GM23338 (cell line): ENCODE results near the gene AKAP8L. TPM values are rescaled to one million over a fixed set of nuclear protein-coding genes. Genes with fewer than 3 reads are reported as not detected.

Source experiments
- ATAC-seq: fragments of 200-7000 bp; cut with Tn5 transposase; 3 replicates; pipeline ENCODE4 v1.9.1; 2020
- DNase-seq: peaks from one replicate; pipeline ENCODE4 v3.0.0-alpha.2; 2015; ENCODE audit warnings: low spot score
- H2AFZ ChIP-seq: fragments of 200-600 bp; sonication (generic); 2 replicates; pipeline ENCODE4 v1.8.0; 2016; ENCODE audit warnings: antibody characterized with exemption, mild to moderate bottlenecking, moderate library complexity
- H3F3A ChIP-seq: fragments of 200-600 bp; sonication (generic); replicated peaks from 2 replicates; pipeline ENCODE4 v1.8.0; 2017; ENCODE audit warnings: antibody characterized with exemption, mixed run types, low read depth
- H3K27ac ChIP-seq: fragments of 200-600 bp; sonication (generic); 2 replicates; pipeline ENCODE4 v1.6.1; 2016; ENCODE audit warnings: low read depth
- H3K27me3 ChIP-seq: fragments of 200-600 bp; sonication (generic); 2 replicates; pipeline ENCODE4 v1.8.0; 2016; ENCODE audit warnings: mild to moderate bottlenecking, mixed run types, moderate library complexity; ENCODE audit not compliant: insufficient read depth
- H3K36me3 ChIP-seq: fragments of 200-600 bp; sonication (generic); 2 replicates; pipeline ENCODE4 v1.8.0; 2016; ENCODE audit warnings: mild to moderate bottlenecking; ENCODE audit not compliant: insufficient read depth
- H3K4me1 ChIP-seq: fragments of 200-600 bp; sonication (generic); 2 replicates; pipeline ENCODE4 v1.8.0; 2016; ENCODE audit warnings: mild to moderate bottlenecking, moderate library complexity; ENCODE audit not compliant: insufficient read depth
- H3K4me2 ChIP-seq: fragments of 200-600 bp; sonication (generic); 2 replicates; pipeline ENCODE4 v1.7.1; 2017; ENCODE audit warnings: mixed run types
- H3K4me3 ChIP-seq: fragments of 200-600 bp; sonication (generic); 2 replicates; pipeline ENCODE4 v1.6.1; 2016; ENCODE audit warnings: mixed run types
- H3K79me2 ChIP-seq: fragments of 200-600 bp; sonication (generic); replicated peaks from 2 replicates; pipeline ENCODE4 v1.8.0; 2017; ENCODE audit warnings: mild to moderate bottlenecking; ENCODE audit not compliant: insufficient read depth
- H3K9me2 ChIP-seq: fragments of 200-600 bp; sonication (generic); 2 replicates; pipeline ENCODE4 v1.8.0; 2017; ENCODE audit not compliant: insufficient read depth
- H4K20me1 ChIP-seq: fragments of 200-600 bp; sonication (generic); replicated peaks from 2 replicates; pipeline ENCODE4 v1.8.0; 2017; ENCODE audit warnings: mild to moderate bottlenecking; ENCODE audit not compliant: insufficient read depth
- H3K27ac Mint-ChIP-seq: 2 replicates; pipeline ENCODE4 v1.8.0; 2020; ENCODE audit warnings: inconsistent platforms, mild to moderate bottlenecking, moderate library complexity, mixed read lengths
- H3K27me3 Mint-ChIP-seq: 3 replicates; pipeline ENCODE4 v1.8.0; 2022; ENCODE audit warnings: low read depth, mild to moderate bottlenecking, moderate library complexity, mixed read lengths, inconsistent platforms; ENCODE audit not compliant: insufficient read depth, poor library complexity
- H3K36me3 Mint-ChIP-seq: 3 replicates; pipeline ENCODE4 v1.8.0; 2021; ENCODE audit warnings: low read depth, mild to moderate bottlenecking, inconsistent platforms, moderate library complexity, mixed read lengths
- H3K4me1 Mint-ChIP-seq: 3 replicates; pipeline ENCODE4 v1.8.0; 2020; ENCODE audit warnings: mild to moderate bottlenecking, inconsistent platforms, mixed read lengths
- H3K4me3 Mint-ChIP-seq: 3 replicates; pipeline ENCODE4 v1.8.0; 2021; ENCODE audit warnings: moderate library complexity, mild to moderate bottlenecking, inconsistent platforms, mixed read lengths
- H3K9me3 Mint-ChIP-seq: 3 replicates; pipeline ENCODE4 v1.8.0; 2020; ENCODE audit warnings: moderate library complexity, mild to moderate bottlenecking, inconsistent platforms, mixed read lengths
- CREB1 ChIP-seq: fragments of 250-450 bp; sonication (Bioruptor Pico); IDR thresholded peaks from 2 replicates; pipeline ENCODE4 v1.5.0; 2020; ENCODE audit warnings: low read depth, mild to moderate bottlenecking, moderate library complexity
- CTCF ChIP-seq, 2 experiments: fragments of 200-600 bp in 1 of 2; sonication (generic) in 1 of 2; conservative IDR thresholded peaks; 2 replicates each; pipeline versions ENCODE4 v1.5.1 to v1.6.1; 2016 to 2017; ENCODE audit warnings: antibody characterized with exemption in 2 of 2, low read depth in 2 of 2, mild to moderate bottlenecking in 2 of 2, moderate library complexity in 1 of 2
- ETS1 ChIP-seq: IDR thresholded peaks from 2 replicates; pipeline ENCODE4 v1.6.1; 2016; ENCODE audit warnings: antibody characterized with exemption
- EZH2 ChIP-seq: fragments of 200-600 bp; sonication (generic); IDR thresholded peaks from one replicate; pipeline ENCODE4 v1.8.0; 2017; ENCODE audit warnings: antibody characterized with exemption, mild to moderate bottlenecking, low read depth; ENCODE audit not compliant: unreplicated experiment
- EZH2phosphoT487 ChIP-seq: fragments of 200-600 bp; sonication (generic); IDR thresholded peaks from one replicate; pipeline ENCODE4 v1.8.1; 2018; ENCODE audit warnings: antibody characterized with exemption; ENCODE audit not compliant: unreplicated experiment
- JUNB ChIP-seq: IDR thresholded peaks from one replicate; pipeline ENCODE4 v1.6.1; 2016; ENCODE audit warnings: antibody characterized with exemption; ENCODE audit not compliant: unreplicated experiment
- NANOG ChIP-seq: IDR thresholded peaks from 2 replicates; pipeline ENCODE4 v1.6.1; 2016; ENCODE audit warnings: antibody characterized with exemption, borderline replicate concordance
- POLR2AphosphoS5 ChIP-seq: IDR thresholded peaks from 2 replicates; pipeline ENCODE4 v1.6.1; 2016; ENCODE audit warnings: antibody characterized with exemption, low read depth
- STAT1 ChIP-seq: IDR thresholded peaks from one replicate; pipeline ENCODE4 v1.6.1; 2016; ENCODE audit warnings: antibody characterized with exemption; ENCODE audit not compliant: unreplicated experiment
- ZNF114 ChIP-seq: fragments of 250-450 bp; sonication (Bioruptor Pico); IDR thresholded peaks from 2 replicates; pipeline ENCODE4 v1.5.0; 2020; ENCODE audit warnings: mild to moderate bottlenecking, moderate library complexity
- ZNF331 ChIP-seq: fragments of 250-450 bp; sonication (Bioruptor Pico); IDR thresholded peaks from 2 replicates; pipeline ENCODE4 v1.5.0; 2020; ENCODE audit warnings: low read depth, mild to moderate bottlenecking, moderate library complexity
- polyA plus RNA-seq: library from polyadenylated mRNA; unstranded; fragments of >200 nt; fragmentation: Nextera tagmentation; extraction: Ambion mirVana; gene quantifications from 2 replicates; pipeline ENCODE4 v1.2.1, GENCODE V29; 2016
- total RNA-seq: library from RNA; depleted of rRNA; stranded (reverse); fragments of >200 nt; shearing (Covaris generic); gene quantifications from 2 replicates; pipeline ENCODE4 v1.2.3, GENCODE V29; 2014
- TF ChIP-seq, protein P1 (sequence below): IDR thresholded peaks from one replicate; pipeline ENCODE4 v1.6.1; 2018; ENCODE audit warnings: antibody characterized with exemption; ENCODE audit not compliant: unreplicated experiment

The AKAP8L gene
- total and polyA plus RNA-seq, 2 experiments from 2014 or later: 78.8 to 165 TPM

DNA sequence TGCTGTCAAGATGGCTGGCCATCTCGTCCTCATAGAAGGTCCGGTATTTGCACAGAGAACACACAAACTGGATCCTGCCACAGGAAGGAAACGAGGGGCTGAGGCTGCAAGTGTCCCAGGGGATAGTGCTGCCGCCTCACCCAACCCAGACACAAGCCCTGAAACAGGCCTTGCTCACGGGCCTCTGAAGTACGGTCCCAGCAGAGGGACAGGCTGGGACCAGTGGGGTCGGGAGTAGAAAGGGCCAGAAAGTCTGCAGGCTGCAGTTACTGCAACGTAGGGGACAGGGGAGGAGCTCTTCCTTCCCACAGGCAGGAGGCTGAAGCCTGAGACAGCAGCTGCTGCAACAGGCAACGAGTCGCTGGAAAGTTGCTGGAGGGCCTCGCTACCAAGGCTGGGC, 21.0 kb downstream of the AKAP8L start:
- Histone ChIP-seq H3K4me2 (no peak overlapping the region), H3K36me3 (peaks cover 6% of the 10 kb centered on the region), H3K4me1 (no peaks in the 10 kb centered on the region), H3K27ac (no peak overlapping the region), H2AFZ (no peak overlapping the region), H3K9me2 (no peaks in the 10 kb centered on the region), H4K20me1 (peaks cover 7% of the 10 kb centered on the region), H3F3A (0 out of 2 replicates have a peak, but pooled peaks cover 5% of the 10 kb centered on the region), H3K4me3 (no peak overlapping the region), H3K79me2 (peaks cover 35% of the 10 kb centered on the region), H3K27me3 (no peaks in the 10 kb centered on the region)
- ATAC-seq: no peak
- Mint-ChIP-seq H3K27ac (no peak overlapping the region), H3K4me3 (no peak overlapping the region), H3K9me3 (no peaks in the 10 kb centered on the region; the same call in 1 of the 3 replicates), H3K27me3 (peaks cover 5% of the 10 kb centered on the region), H3K36me3 (peaks cover 72% of the 10 kb centered on the region), H3K4me1 (no peaks in the 10 kb centered on the region)
- TF ChIP-seq CTCF (conservative IDR thresholded peaks at IDR 0.05; ENCODE audit: low read depth in 2 of 2) (no peak), JUNB (no peak), EZH2phosphoT487 (no peak), ZNF114 (CRISPR knock-in tag) (no peak), CREB1 (CRISPR knock-in tag) (no peak), STAT1 (no peak), ETS1 (no peak)
- TF ChIP-seq, protein P1, sequence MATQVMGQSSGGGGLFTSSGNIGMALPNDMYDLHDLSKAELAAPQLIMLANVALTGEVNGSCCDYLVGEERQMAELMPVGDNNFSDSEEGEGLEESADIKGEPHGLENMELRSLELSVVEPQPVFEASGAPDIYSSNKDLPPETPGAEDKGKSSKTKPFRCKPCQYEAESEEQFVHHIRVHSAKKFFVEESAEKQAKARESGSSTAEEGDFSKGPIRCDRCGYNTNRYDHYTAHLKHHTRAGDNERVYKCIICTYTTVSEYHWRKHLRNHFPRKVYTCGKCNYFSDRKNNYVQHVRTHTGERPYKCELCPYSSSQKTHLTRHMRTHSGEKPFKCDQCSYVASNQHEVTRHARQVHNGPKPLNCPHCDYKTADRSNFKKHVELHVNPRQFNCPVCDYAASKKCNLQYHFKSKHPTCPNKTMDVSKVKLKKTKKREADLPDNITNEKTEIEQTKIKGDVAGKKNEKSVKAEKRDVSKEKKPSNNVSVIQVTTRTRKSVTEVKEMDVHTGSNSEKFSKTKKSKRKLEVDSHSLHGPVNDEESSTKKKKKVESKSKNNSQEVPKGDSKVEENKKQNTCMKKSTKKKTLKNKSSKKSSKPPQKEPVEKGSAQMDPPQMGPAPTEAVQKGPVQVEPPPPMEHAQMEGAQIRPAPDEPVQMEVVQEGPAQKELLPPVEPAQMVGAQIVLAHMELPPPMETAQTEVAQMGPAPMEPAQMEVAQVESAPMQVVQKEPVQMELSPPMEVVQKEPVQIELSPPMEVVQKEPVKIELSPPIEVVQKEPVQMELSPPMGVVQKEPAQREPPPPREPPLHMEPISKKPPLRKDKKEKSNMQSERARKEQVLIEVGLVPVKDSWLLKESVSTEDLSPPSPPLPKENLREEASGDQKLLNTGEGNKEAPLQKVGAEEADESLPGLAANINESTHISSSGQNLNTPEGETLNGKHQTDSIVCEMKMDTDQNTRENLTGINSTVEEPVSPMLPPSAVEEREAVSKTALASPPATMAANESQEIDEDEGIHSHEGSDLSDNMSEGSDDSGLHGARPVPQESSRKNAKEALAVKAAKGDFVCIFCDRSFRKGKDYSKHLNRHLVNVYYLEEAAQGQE: no peak
- no peak for DNase-seq

GRCh38 chr19:15397236-15397635, 21.6 kb downstream of the AKAP8L start:
- no peaks in the 10 kb centered on the region for H3K4me1 Mint-ChIP-seq
- DNase-seq: no peak
- TF ChIP-seq POLR2AphosphoS5 (no peak), EZH2phosphoT487 (no peak), CTCF (conservative IDR thresholded peaks at IDR 0.05; ENCODE audit: low read depth in 2 of 2) (no peak), CREB1 (CRISPR knock-in tag) (no peak), ZNF331 (CRISPR knock-in tag) (no peak), STAT1 (no peak), ETS1 (no peak), EZH2 (no peak), JUNB (no peak), NANOG (no peak)

More at GRCh38 chr19:15397236-15397635, 21.6 kb downstream of the AKAP8L start:
- no peak overlapping the region for H3K27ac ChIP-seq
- H3K4me3 ChIP-seq: no peak overlapping the region
- H3K9me2 ChIP-seq: no peaks in the 10 kb centered on the region
- H3F3A ChIP-seq: 0 out of 2 replicates have a peak, but pooled peaks cover 5% of the 10 kb centered on the region
- Mint-ChIP-seq H3K27me3 (peaks cover 5% of the 10 kb centered on the region), H3K27ac (no peak overlapping the region), H3K9me3 (no peaks in the 10 kb centered on the region; the same call in 1 of the 3 replicates), H3K4me3 (no peak overlapping the region), H3K36me3 (peaks cover 71% of the 10 kb centered on the region)
- H3K79me2 ChIP-seq: peaks cover 34% of the 10 kb centered on the region
- H3K36me3 ChIP-seq: peaks cover 9% of the 10 kb centered on the region
- no peak for ATAC-seq
- H4K20me1 ChIP-seq: peaks cover 7% of the 10 kb centered on the region
- no peaks in the 10 kb centered on the region for H3K27me3 ChIP-seq
- H3K4me2 ChIP-seq: no peak overlapping the region
- H3K4me1 ChIP-seq: no peaks in the 10 kb centered on the region
- no peak overlapping the region for H2AFZ ChIP-seq
